Measurements from ENCODE around the gene CSF1R. TPM values are rescaled to one million over a fixed set of nuclear protein-coding genes. Genes with fewer than 3 reads are reported as not detected.

CSF1R gene
- total RNA-seq, 4 donors from 2014 or later = 7.5 to 17.0 (median 9.8) TPM

DNA sequence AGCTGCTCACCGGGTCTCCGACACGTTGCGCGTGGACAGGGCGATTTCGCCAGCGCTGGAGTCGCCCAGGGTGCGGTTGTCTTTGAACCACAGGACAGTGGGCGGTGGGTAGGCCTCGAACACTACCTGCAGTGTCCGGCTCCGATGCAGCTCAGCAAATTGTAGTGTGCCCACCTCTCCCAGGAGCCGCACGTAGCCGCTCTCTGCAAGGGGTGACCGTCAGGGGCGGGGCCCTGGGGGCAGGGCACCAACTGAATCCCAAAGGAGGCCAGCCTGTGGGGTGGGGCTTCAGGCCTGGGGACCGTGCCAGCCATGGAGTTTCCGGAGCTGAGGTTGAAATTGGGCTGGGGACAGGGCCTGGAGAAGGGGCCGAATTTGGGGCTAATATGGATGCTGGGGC is 46.4 kb upstream of the CSF1R start:
- in situ Hi-C loops (cut with MboI; ENCODE audit: low sequenced_read_pairs in 4 of 4) = no loop called here
- TF ChIP-seq POLR2A (IDR thresholded peaks at IDR 0.05) = no peak
- TF ChIP-seq, protein P1, sequence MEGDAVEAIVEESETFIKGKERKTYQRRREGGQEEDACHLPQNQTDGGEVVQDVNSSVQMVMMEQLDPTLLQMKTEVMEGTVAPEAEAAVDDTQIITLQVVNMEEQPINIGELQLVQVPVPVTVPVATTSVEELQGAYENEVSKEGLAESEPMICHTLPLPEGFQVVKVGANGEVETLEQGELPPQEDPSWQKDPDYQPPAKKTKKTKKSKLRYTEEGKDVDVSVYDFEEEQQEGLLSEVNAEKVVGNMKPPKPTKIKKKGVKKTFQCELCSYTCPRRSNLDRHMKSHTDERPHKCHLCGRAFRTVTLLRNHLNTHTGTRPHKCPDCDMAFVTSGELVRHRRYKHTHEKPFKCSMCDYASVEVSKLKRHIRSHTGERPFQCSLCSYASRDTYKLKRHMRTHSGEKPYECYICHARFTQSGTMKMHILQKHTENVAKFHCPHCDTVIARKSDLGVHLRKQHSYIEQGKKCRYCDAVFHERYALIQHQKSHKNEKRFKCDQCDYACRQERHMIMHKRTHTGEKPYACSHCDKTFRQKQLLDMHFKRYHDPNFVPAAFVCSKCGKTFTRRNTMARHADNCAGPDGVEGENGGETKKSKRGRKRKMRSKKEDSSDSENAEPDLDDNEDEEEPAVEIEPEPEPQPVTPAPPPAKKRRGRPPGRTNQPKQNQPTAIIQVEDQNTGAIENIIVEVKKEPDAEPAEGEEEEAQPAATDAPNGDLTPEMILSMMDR (IDR thresholded peaks at IDR 0.05 in 4 of 5, conservative IDR thresholded peaks at IDR 0.05 in 1 of 5) = no peak

DNA sequence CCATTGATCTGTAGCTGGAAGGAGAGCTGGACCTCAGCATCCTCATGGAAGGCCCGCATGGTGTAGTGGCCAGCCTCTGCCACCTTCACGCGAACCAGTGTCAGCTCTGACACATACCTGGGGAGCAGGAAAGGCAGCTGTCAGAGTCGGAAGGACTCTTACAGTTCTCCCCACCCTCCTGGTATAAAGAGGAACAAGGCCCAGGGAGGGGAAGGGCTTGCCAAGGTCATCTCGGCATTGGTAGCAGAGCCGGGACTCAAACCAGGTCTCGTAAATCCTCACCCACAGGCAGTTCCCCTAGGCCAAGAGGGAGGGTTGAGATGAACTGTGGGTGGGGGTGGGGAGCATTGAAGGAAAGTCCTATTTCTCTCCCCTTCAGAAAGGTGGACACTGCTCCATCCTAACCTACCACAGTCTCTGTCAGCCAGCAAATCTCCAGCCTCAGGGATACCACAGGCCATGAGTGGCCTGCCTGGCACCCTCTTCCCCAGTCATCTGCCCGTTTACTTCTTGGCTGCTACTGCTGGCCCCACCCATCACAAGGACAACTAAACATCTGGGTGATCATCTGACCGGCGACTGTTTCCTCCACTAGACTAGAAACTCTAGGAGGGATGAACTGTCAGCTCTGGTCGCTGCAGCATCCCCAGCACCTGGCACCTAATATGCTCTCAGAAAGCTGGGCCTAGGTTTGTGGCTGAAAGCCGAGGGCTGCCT is 45.8 kb upstream of the CSF1R start:
- intact Hi-C loops (cut with DNase I; ENCODE audit: low total_unique reads) (loop anchor here (5.0 to 10.0 kb wide), 2 partner anchors 110 to 223 kb away; partner anchors contain the start of gene TCOF1), in situ Hi-C loops (cut with MboI; ENCODE audit: low sequenced_read_pairs in 4 of 4) (no loop called here)
- DNase-seq = peak in 1 of 2 donors; percentile 61
- no peak for TF ChIP-seq POLR2A (IDR thresholded peaks at IDR 0.05)
- TF ChIP-seq, protein P1 (IDR thresholded peaks at IDR 0.05 in 4 of 5, conservative IDR thresholded peaks at IDR 0.05 in 1 of 5) = no peak
- H3K36me3 ChIP-seq = no peaks in the 10 kb centered on the region
- H3K9me3 ChIP-seq = no peaks in the 10 kb centered on the region
- no peak overlapping the region for H3K4me3 ChIP-seq
- ATAC-seq = peak; percentile 17 to 26
- peaks cover 0 to 10% of the 10 kb centered on the region in 2 donors for H3K4me1 ChIP-seq
- H3K27me3 ChIP-seq = no peaks in the 10 kb centered on the region
- peak overlapping the region; percentile 48 to 81 (median 66) for H3K27ac ChIP-seq

More for the DNA sequence above, 46.4 kb upstream of the CSF1R start:
- Histone ChIP-seq H3K27ac (peak overlapping the region; percentile 48 to 81 (median 66)), H3K36me3 (no peaks in the 10 kb centered on the region), H3K9me3 (no peaks in the 10 kb centered on the region), H3K27me3 (no peaks in the 10 kb centered on the region), H3K4me1 (peaks cover 0 to 15% of the 10 kb centered on the region in 2 donors), H3K4me3 (no peak overlapping the region)
- DNase-seq = no peak
- intact Hi-C loops (cut with DNase I; ENCODE audit: low total_unique reads) = loop anchor here (5.0 to 10.0 kb wide), 2 partner anchors 110 to 222 kb away; partner anchors contain the start of gene TCOF1
- no peak for ATAC-seq

DNA sequence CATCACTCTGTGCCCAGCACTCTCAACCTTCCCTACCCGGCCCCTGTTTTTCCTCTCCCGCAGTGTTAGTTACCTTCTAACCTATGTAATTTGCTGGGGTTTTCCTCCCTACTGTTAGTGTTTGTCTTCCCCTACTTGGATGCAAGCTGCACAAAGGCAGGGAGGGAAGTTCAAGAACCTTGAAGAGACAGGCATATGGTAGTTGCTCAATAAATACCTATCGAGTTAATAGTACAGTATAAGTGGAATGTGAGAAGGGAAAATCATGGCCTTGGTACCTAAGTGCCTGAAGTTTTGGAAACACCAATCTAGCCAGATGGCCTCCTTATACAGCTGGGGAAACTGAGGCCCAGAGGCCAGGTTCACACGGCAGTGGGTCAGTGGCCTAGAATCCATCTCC is 45.1 kb upstream of the CSF1R start:
- intact Hi-C loops (cut with DNase I; ENCODE audit: low total_unique reads) = loop anchor here (5.0 to 10.0 kb wide), 2 partner anchors 109 to 223 kb away; partner anchors contain the start of gene TCOF1
- TF ChIP-seq, protein P1 (IDR thresholded peaks at IDR 0.05 in 4 of 5, conservative IDR thresholded peaks at IDR 0.05 in 1 of 5) = no peak
- no peak for TF ChIP-seq POLR2A (IDR thresholded peaks at IDR 0.05)
- no peak overlapping the region for H3K4me3 ChIP-seq
- in situ Hi-C loops (cut with MboI; ENCODE audit: low sequenced_read_pairs in 4 of 4) = no loop called here
- no peak for DNase-seq
- peak overlapping the region in 3 of 4 donors; percentile 56 to 81 (median 76) for H3K27ac ChIP-seq
- H3K9me3 ChIP-seq = no peaks in the 10 kb centered on the region
- H3K27me3 ChIP-seq = no peaks in the 10 kb centered on the region
- ATAC-seq = no peak
- H3K4me1 ChIP-seq = peaks cover 0 to 10% of the 10 kb centered on the region in 2 donors
- no peaks in the 10 kb centered on the region for H3K36me3 ChIP-seq

DNA sequence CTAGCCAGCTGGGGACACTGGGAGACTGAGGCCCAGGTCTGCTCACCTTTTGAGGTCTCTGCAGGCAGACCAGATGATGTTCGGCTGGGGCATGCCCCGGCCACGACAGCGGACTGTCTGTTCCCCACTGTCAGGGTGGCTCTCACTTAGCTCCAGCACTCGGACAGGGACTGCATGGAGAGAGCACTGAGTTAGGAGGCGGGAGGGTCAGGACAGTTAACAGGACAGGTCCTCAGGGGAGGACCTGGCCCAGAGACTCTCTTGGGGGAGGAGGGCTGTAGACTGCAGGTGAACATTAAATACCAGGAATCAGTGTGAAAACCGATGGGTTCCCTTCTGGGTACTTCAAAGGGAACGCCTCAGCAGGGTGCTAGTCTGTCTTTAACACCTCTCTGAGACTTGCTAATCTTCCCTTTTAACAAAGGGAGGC is 44.2 kb upstream of the CSF1R start:
- Histone ChIP-seq H3K27me3 (no peaks in the 10 kb centered on the region), H3K9me3 (no peaks in the 10 kb centered on the region), H3K4me3 (no peak overlapping the region), H3K36me3 (no peaks in the 10 kb centered on the region), H3K27ac (peak overlapping the region in 3 of 4 donors; percentile 24 to 76 (median 25)), H3K4me1 (peaks cover 0 to 10% of the 10 kb centered on the region in 2 donors)
- DNase-seq (no peak), ATAC-seq (no peak)
- intact Hi-C loops (cut with DNase I; ENCODE audit: low total_unique reads) (loop anchor here (1.0 to 10.0 kb wide), 3 partner anchors 88 to 224 kb away; partner anchors contain the start of gene TCOF1), in situ Hi-C loops (cut with MboI; ENCODE audit: low sequenced_read_pairs in 4 of 4) (no loop called here)
- TF ChIP-seq, protein P1 (IDR thresholded peaks at IDR 0.05 in 4 of 5, conservative IDR thresholded peaks at IDR 0.05 in 1 of 5) = no peak
- TF ChIP-seq POLR2A (IDR thresholded peaks at IDR 0.05) = no peak
